ENCODE data around the gene TOMM40.

TOMM40 gene

DNA sequence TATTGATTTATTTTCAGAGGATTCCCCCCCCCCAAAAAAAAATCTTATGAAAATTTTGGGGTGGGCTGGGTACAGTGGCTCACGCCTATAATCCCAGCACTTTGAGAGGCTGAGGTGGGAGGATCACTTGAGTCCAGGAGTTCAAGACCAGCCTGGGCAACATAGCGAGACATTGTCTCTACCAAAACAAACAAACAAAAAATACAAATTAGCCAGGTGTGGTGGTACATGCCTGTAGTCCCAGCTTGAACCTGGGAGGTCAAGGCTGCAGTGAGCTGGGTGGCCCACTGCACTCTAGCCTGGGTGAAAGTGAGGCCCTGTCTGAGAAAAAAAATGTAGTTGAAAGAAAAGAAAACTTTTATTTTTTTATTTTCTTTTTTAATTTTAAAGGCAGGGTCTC lies 27.1 kb upstream of the TOMM40 start:
- Histone ChIP-seq H3K79me2 (peaks cover 30% of the 10 kb centered on the region), H3K9ac (no peak overlapping the region), H3K27ac (no peak overlapping the region), H3K9me3 (ENCODE audit: control insufficient read depth, low read length) (no peaks in the 10 kb centered on the region), H3K36me3 (ENCODE audit: control insufficient read depth, insufficient read depth, low read length) (no peaks in the 10 kb centered on the region), H3K4me2 (ENCODE audit: low read length) (no peak overlapping the region), H3K27me3 (ENCODE audit: control insufficient read depth, insufficient read depth, low read length) (no peaks in the 10 kb centered on the region), H3K4me3 (ENCODE audit: low read depth, low read length) (no peak overlapping the region), H2AFZ (no peak overlapping the region), H3K4me1 (peaks cover 8% of the 10 kb centered on the region)
- TF ChIP-seq, protein P1, sequence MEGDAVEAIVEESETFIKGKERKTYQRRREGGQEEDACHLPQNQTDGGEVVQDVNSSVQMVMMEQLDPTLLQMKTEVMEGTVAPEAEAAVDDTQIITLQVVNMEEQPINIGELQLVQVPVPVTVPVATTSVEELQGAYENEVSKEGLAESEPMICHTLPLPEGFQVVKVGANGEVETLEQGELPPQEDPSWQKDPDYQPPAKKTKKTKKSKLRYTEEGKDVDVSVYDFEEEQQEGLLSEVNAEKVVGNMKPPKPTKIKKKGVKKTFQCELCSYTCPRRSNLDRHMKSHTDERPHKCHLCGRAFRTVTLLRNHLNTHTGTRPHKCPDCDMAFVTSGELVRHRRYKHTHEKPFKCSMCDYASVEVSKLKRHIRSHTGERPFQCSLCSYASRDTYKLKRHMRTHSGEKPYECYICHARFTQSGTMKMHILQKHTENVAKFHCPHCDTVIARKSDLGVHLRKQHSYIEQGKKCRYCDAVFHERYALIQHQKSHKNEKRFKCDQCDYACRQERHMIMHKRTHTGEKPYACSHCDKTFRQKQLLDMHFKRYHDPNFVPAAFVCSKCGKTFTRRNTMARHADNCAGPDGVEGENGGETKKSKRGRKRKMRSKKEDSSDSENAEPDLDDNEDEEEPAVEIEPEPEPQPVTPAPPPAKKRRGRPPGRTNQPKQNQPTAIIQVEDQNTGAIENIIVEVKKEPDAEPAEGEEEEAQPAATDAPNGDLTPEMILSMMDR (IDR thresholded peaks at IDR 0.05), result no peak

DNA sequence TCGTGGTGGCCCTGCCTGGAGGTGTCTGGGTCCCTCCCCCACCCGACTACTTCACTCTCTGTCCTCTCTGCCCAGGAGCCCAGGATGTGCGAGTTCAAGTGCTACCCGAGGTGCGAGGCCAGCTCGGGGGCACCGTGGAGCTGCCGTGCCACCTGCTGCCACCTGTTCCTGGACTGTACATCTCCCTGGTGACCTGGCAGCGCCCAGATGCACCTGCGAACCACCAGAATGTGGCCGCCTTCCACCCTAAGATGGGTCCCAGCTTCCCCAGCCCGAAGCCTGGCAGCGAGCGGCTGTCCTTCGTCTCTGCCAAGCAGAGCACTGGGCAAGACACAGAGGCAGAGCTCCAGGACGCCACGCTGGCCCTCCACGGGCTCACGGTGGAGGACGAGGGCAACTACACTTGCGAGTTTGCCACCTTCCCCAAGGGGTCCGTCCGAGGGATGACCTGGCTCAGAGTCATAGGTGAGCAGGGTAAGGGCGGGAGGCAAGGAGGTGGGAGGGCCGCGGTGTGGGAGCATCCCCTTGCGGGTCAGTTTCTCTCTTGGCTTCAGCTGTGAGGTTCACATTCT lies 25.8 kb upstream of the TOMM40 start:
- H3K27ac ChIP-seq, result no peak overlapping the region
- H2AFZ ChIP-seq, result no peak overlapping the region
- TF ChIP-seq, protein P1 (IDR thresholded peaks at IDR 0.05), result no peak
- H3K27me3 ChIP-seq (ENCODE audit: control insufficient read depth, insufficient read depth, low read length), result no peaks in the 10 kb centered on the region
- no peak overlapping the region for H3K4me2 ChIP-seq (ENCODE audit: low read length)
- H3K36me3 ChIP-seq (ENCODE audit: control insufficient read depth, insufficient read depth, low read length), result no peaks in the 10 kb centered on the region
- peaks cover 25% of the 10 kb centered on the region for H3K79me2 ChIP-seq
- no peak overlapping the region for H3K4me3 ChIP-seq (ENCODE audit: low read depth, low read length)
- H3K4me1 ChIP-seq, result peaks cover 8% of the 10 kb centered on the region
- H3K9ac ChIP-seq, result no peak overlapping the region
- H3K9me3 ChIP-seq (ENCODE audit: control insufficient read depth, low read length), result no peaks in the 10 kb centered on the region

DNA sequence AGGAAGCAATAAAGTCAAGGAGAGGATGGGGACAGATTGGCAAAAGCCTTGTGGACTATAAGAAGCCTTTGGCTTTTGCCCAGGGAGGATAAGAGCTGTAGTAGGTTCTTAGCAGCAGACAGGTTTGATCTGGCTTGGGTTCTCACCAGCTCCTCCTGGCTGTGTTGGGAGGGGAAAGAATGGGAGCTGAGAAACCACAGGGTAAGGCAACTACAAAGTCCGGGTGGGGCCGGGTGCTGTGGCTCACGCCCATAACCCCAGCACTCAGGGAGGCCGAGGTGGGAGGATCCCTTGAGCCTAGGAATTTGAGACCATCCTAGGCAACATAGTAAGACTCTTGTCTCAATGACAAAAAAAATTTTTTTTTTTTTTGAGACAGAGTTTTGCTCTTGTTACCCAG lies 24.4 kb upstream of the TOMM40 start:
- Histone ChIP-seq H3K27me3 (ENCODE audit: control insufficient read depth, insufficient read depth, low read length) (no peaks in the 10 kb centered on the region), H3K27ac (no peak overlapping the region), H3K79me2 (peaks cover 25% of the 10 kb centered on the region), H3K9ac (no peak overlapping the region), H3K4me1 (no peaks in the 10 kb centered on the region), H3K4me2 (ENCODE audit: low read length) (no peak overlapping the region), H3K36me3 (ENCODE audit: control insufficient read depth, insufficient read depth, low read length) (no peaks in the 10 kb centered on the region), H3K9me3 (ENCODE audit: control insufficient read depth, low read length) (no peaks in the 10 kb centered on the region), H2AFZ (no peak overlapping the region), H3K4me3 (ENCODE audit: low read depth, low read length) (no peak overlapping the region)
- TF ChIP-seq, protein P1 (IDR thresholded peaks at IDR 0.05), result no peak

DNA sequence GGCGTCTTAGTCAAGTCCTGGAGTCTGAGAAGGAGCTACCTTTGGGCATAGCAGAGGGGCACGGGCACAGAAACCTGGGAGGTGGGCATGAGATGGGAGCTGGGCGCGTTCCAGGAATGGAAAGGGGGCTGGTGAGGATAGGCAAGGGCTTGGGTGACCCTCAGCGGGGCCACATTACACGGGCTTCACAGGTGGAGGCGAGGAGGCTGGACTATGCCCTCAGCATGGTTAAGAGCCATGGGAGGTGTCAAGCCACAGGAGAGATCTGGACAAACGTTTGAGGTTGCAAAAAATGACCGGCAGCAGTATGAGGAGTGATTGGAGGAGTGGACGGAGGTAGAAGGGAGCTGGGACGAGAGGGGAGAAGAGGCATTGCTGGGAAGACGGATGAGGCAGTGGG lies 23.5 kb upstream of the TOMM40 start:
- Histone ChIP-seq H3K79me2 (peaks cover 22% of the 10 kb centered on the region), H3K4me2 (ENCODE audit: low read length) (no peak overlapping the region), H3K36me3 (ENCODE audit: control insufficient read depth, insufficient read depth, low read length) (no peaks in the 10 kb centered on the region), H3K4me3 (ENCODE audit: low read depth, low read length) (no peak overlapping the region), H3K27me3 (ENCODE audit: control insufficient read depth, insufficient read depth, low read length) (no peaks in the 10 kb centered on the region), H3K27ac (peak overlapping the region; percentile 4), H3K9ac (no peak overlapping the region), H3K4me1 (no peaks in the 10 kb centered on the region), H2AFZ (no peak overlapping the region), H3K9me3 (ENCODE audit: control insufficient read depth, low read length) (no peaks in the 10 kb centered on the region)
- TF ChIP-seq, protein P1 (IDR thresholded peaks at IDR 0.05), result no peak

DNA sequence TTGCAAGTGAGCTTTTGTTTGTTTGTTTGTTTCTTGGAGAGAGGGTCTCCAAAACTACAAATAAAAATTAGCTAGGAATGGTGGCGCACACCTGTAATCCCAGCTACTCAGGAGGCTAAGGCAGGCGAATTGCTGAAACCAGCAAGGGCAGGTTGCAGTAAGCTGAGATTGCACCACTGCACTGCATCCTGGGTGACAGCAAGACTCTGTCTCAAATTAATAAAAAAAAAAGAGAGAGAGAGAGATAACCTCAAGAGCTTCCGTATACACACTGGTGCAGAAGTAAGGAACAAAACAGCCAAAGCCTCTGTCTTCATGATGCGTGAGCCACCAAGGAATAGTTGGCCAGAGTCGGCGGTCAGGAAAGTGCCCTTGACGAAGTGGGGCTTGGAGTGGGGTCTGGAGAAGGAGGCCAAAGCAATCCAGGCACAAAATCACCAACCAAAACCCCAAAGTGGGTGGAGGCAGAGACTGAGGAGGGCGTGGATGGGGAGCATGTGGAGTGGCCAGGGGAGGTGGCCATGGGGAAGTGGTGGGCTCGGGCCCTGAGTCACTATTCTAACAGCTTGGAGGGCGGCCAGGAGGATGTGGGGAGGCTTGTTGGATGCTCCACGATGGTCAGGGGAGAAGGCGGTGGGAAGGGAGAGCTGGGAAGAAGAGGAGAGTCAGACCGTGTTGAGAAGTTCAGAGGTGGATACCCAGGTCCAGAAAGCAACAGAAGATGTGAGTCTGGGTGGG lies 21.2 kb upstream of the TOMM40 start:
- Histone ChIP-seq H3K27me3 (ENCODE audit: control insufficient read depth, insufficient read depth, low read length) (no peaks in the 10 kb centered on the region), H3K9ac (no peak overlapping the region), H3K9me3 (ENCODE audit: control insufficient read depth, low read length) (no peaks in the 10 kb centered on the region), H3K4me1 (peaks cover 8% of the 10 kb centered on the region), H3K27ac (peak overlapping the region; percentile 40), H3K79me2 (peaks cover 17% of the 10 kb centered on the region), H3K4me3 (ENCODE audit: low read depth, low read length) (no peak overlapping the region), H3K36me3 (ENCODE audit: control insufficient read depth, insufficient read depth, low read length) (no peaks in the 10 kb centered on the region), H2AFZ (no peak overlapping the region), H3K4me2 (ENCODE audit: low read length) (no peak overlapping the region)
- TF ChIP-seq, protein P1 (IDR thresholded peaks at IDR 0.05), result no peak
